ENCODE measurements around the gene ADCY10. TPM values are rescaled to one million over a fixed set of nuclear protein-coding genes. Genes with fewer than 3 reads are reported as not detected.

ADCY10 gene
- total and polyA plus RNA-seq, 2 of the 8 experiments (the other 6 are each of a cell fraction or from before 2014, with no cell fraction given): 0.02 TPM; not detected in 1

GRCh38 chr1:167821969-167822685, 91.8 kb downstream of the ADCY10 start:
- Histone ChIP-seq H3K27me3 (replicated peaks in 1 of 4; ENCODE audit: control insufficient read depth in 3 of 4, extremely low read depth in 1 of 4, insufficient read depth in 3 of 4, low read length in 3 of 4) (no peaks in the 10 kb centered on the region), H3K36me3 (ENCODE audit: control insufficient read depth in 2 of 4, insufficient read depth in 4 of 4, low read length in 3 of 4) (no peaks in the 10 kb centered on the region), H3K4ac (replicated peaks; ENCODE audit: insufficient read length, low read depth, low read length) (no peak overlapping the region), H3K4me1 (replicated peaks in 1 of 4; ENCODE audit: control insufficient read depth in 3 of 4, insufficient read depth in 4 of 4, low read length in 3 of 4) (peaks cover 0 to 8% (median 4%) of the 10 kb centered on the region in 4 experiments; a peak in 5 of 7 replicates), H3K56ac (replicated peaks; ENCODE audit: insufficient read length, low read depth, low read length) (no peak overlapping the region), H2AFZ (ENCODE audit: low read length) (peak overlapping the region; percentile 72; the same call in 1 of the 2 replicates), H4K8ac (ENCODE audit: extremely low read depth, insufficient read depth, low read length) (no peak overlapping the region), H3K9ac (replicated peaks in 1 of 4; ENCODE audit: extremely low read depth in 1 of 4, low read depth in 3 of 4, low read length in 3 of 4) (no peak overlapping the region), H3K14ac (ENCODE audit: insufficient read length) (no peak overlapping the region), H3K23me2 (ENCODE audit: low read depth, low read length) (no peaks in the 10 kb centered on the region), H2BK5ac (ENCODE audit: low read depth, low read length) (no peak overlapping the region), H4K20me1 (replicated peaks in 1 of 2; ENCODE audit: control insufficient read depth in 1 of 2, insufficient read depth in 2 of 2, low read length in 2 of 2) (no peaks in the 10 kb centered on the region), H3K27ac (ENCODE audit: low read depth, low read length) (no peak overlapping the region), H3K18ac (ENCODE audit: extremely low read depth, low read length) (no peak overlapping the region), H2BK12ac (ENCODE audit: low read depth, low read length) (peak overlapping the region; percentile 93; the same call in 1 of the 2 replicates), H3K4me2 (ENCODE audit: insufficient read depth in 1 of 2, low read depth in 2 of 2, low read length in 2 of 2) (no peak overlapping the region), H2AK5ac (ENCODE audit: low read depth, low read length) (0 out of 2 replicates have a peak overlapping the region, but pooled peaks have one; percentile 54), H3K79me1 (ENCODE audit: low read depth, low read length) (no peaks in the 10 kb centered on the region), H3K9me3 (ENCODE audit: insufficient read depth in 2 of 2, low read depth in 1 of 2, low read length in 1 of 2) (no peaks in the 10 kb centered on the region), H3K79me2 (ENCODE audit: control insufficient read depth in 1 of 2, insufficient read depth in 2 of 2, low read length in 2 of 2) (no peaks in the 10 kb centered on the region), H2BK15ac (ENCODE audit: low read length) (peak overlapping the region; percentile 6; the same call in 1 of the 2 replicates), H4K5ac (ENCODE audit: insufficient read length, low read depth, low read length) (no peak overlapping the region), H2BK120ac (replicated peaks; ENCODE audit: low read depth, low read length) (peak overlapping the region; percentile 65), H3K4me3 (ENCODE audit: extremely low read depth in 1 of 4, insufficient read depth in 2 of 4, low read depth in 3 of 4, low read length in 4 of 4) (no peak overlapping the region), H4K91ac (replicated peaks; ENCODE audit: insufficient read length, low read length) (peak overlapping the region; percentile 58), H2BK20ac (ENCODE audit: low read length) (no peak overlapping the region), H3K23ac (ENCODE audit: insufficient read length) (no peak overlapping the region)
- FAIRE-seq (no peak), DNase-seq (ENCODE audit: low read depth in 1 of 2, low spot score in 2 of 2) (no peak)
- POLR2A ChIA-PET (ENCODE audit: partially characterized antibody): interaction anchor here (0.9 to 1.3 kb wide), 2 partner anchors 11 to 19 kb away, joined by 3 to 4 read pairs; no protein-coding TSS in a partner anchor
- TF ChIP-seq RNF2 (IDR thresholded peaks at IDR 0.05; ENCODE audit: borderline replicate concordance, low read depth, low read length, missing control alignments, poor library complexity, severe bottlenecking) (no peak), RBBP5 (IDR thresholded peaks at IDR 0.05; ENCODE audit: borderline replicate concordance, low read depth, low read length) (no peak), SAP30 (IDR thresholded peaks at IDR 0.05; ENCODE audit: insufficient read depth, insufficient replicate concordance, low read length) (no peak), ATF2 (IDR thresholded peaks at IDR 0.05; ENCODE audit: low read length) (no peak), CHD2 (IDR thresholded peaks at IDR 0.05; ENCODE audit: low read length) (no peak), BCL11A (IDR thresholded peaks at IDR 0.05; ENCODE audit: low read depth in 2 of 2, low read length in 2 of 2) (no peak), KDM5A (IDR thresholded peaks at IDR 0.05; ENCODE audit: low read length) (no peak), NRF1 (IDR thresholded peaks at IDR 0.05; ENCODE audit: low read depth, low read length) (no peak)
- CTCF ChIA-PET (ENCODE audit: partially characterized antibody): interaction anchor here (2.1 kb wide), 1 partner anchor 9 kb away, joined by 8 read pairs; no protein-coding TSS in a partner anchor
- 86% methylated on average over 4 of the region's 4 CpGs; no CpG with 5 or more reads in 1 of the 2 experiments for WGBS, 2 experiments (ENCODE audit: extremely low coverage in 1 of 2, insufficient coverage in 1 of 2, insufficient read length in 1 of 2, insufficient replicate concordance in 2 of 2, low coverage in 1 of 2, low lambda C conversion rate in 2 of 2, missing lambda C conversion rate in 1 of 2)
